Pancreas (tissue), 10 donors: ENCODE measurements around the gene MNT. TPM values are rescaled to one million over a fixed set of nuclear protein-coding genes. Genes with fewer than 3 reads are reported as not detected.
A peak's percentile ranks its signal among the peaks of the same experiment; 100 is the strongest.

Experiments used
- ATAC-seq, 4 donors: fragments of 200-7000 bp; cut with Tn5 transposase; one replicate each; pipeline versions ENCODE4 v1.8.0 to v1.9.1; 2020; ENCODE audit warnings: mild to moderate bottlenecking in 4 of 4, moderate library complexity in 4 of 4
- DNase-seq, 6 donors: peaks; one replicate each; pipeline ENCODE4 v3.0.0-alpha.2; 2020
- FAIRE-seq: peaks from 2 replicates; lab custom pipeline; 2012; peaks lifted over from hg19 to GRCh38; lab: Jason Lieb, UNC
- H3K27ac ChIP-seq, 4 donors: fragments of 200-600 bp; sonication (generic); 1 replicate in 3 of 4; 2 replicates in 1 of 4; pipeline versions ENCODE4 v1.5.0 to v1.8.0; 2020
- H3K27me3 ChIP-seq, 4 donors: fragments of 200-600 bp; one replicate each; pipeline ENCODE4 v1.8.0; 2021
- H3K36me3 ChIP-seq, 3 donors: fragments of 200-600 bp; sonication (generic) in 1 of 3; one replicate each; pipeline versions ENCODE4 v1.5.0 to v1.8.0; 2020 to 2021
- H3K4me1 ChIP-seq, 3 donors: fragments of 200-600 bp; one replicate each; pipeline ENCODE4 v1.8.0; 2021
- H3K4me3 ChIP-seq, 4 donors: fragments of 200-600 bp; sonication (generic) in 2 of 4; one replicate each; pipeline versions ENCODE4 v1.5.0 to v1.8.0; 2020 to 2021
- H3K9me3 ChIP-seq, 4 donors: fragments of 200-600 bp; one replicate each; pipeline ENCODE4 v1.8.0; 2021
- CTCF ChIP-seq, 4 donors: fragments of 200-600 bp; sonication (generic) in 3 of 4; IDR thresholded peaks; one replicate each; pipeline versions ENCODE4 v1.5.0 to v1.8.0; 2021; ENCODE audit warnings: antibody characterized with exemption in 4 of 4
- WGBS, 2 donors: extraction: QIAGEN DNeasy Blood & Tissue Kit; methylation state at CpG; one replicate each; pipeline ENCODE4 v1.1.7; 2013; 5-methylcytosine and 5-hydroxymethylcytosine counted together
- intact Hi-C, 3 donors: fragments of 100-400 bp; cut with DNase I; formaldehyde crosslinking; loops; one replicate each; pipeline versions ENCODE4 v1.11.1 to v1.14.2; 2022
- polyA plus RNA-seq, 2 donors: library from polyadenylated mRNA; stranded (reverse); fragments of 200-250 nt; gene quantifications; one replicate each; pipeline ENCODE4 v1.2.3, GENCODE V29; 2013
- total RNA-seq, 6 donors: library from RNA; stranded (reverse); fragmentation: NEBNext Ultra II Directional in 4 of 6; extraction: Animal tissue kit (Norgen Biotek cat#: 25700) in 4 of 6; gene quantifications; one replicate each; pipeline versions ENCODE4 v1.2.1 to v1.2.4, GENCODE V29; 2021 to 2023
- donor health status: healthy with polysubstance abuse.
- donor health status: DM: no; HTN: no; CAD: no; lungs with moderate emphysema.
- donor health status: DM: no; HTN: no; CAD: no.
- donor health status: control.
- donor health status: control.
- donor health status: Bipolar disorder and iron deficiency.
- donor health status: DM: yes; HTN: yes; CAD: no.
- donor health status: DM: no; HTN: no; CAD: no.
- donor health status: DM: no; HTN: no; CAD: no.
- donor health status: DM: yes; HTN: yes; CAD: no.

MNT gene
- total and polyA plus RNA-seq, 8 donors = 8.7 to 15.8 (median 10.3) TPM

- FAIRE-seq = no peak
Observed at GRCh38 chr17:2436316-2436905, 35.6 kb upstream of the MNT start.

GRCh38 chr17:2435862-2436261 is 35.0 kb upstream of the MNT start:
- WGBS, 2 donors = 35 to 43% methylated on average over 9 of the region's 9 CpGs
- H3K9me3 ChIP-seq = no peaks in the 10 kb centered on the region
- H3K27me3 ChIP-seq = no peaks in the 10 kb centered on the region
- H3K27ac ChIP-seq = peak overlapping the region; percentile 24 to 81 (median 62)
- intact Hi-C loops = no loop called here
- no peak for TF ChIP-seq CTCF (IDR thresholded peaks at IDR 0.05)
- peaks cover 0 to 12% (median 4%) of the 10 kb centered on the region in 3 donors for H3K36me3 ChIP-seq
- FAIRE-seq (no peak), DNase-seq (peak in 4 of 6 donors; percentile 57 to 82 (median 60)), ATAC-seq (peak; percentile 81 to 87 (median 84))
- peaks cover 0 to 10% (median 0%) of the 10 kb centered on the region in 3 donors for H3K4me1 ChIP-seq
- no peak overlapping the region for H3K4me3 ChIP-seq

More at GRCh38 chr17:2436316-2436905, 35.6 kb upstream of the MNT start:
- Histone ChIP-seq H3K9me3 (no peaks in the 10 kb centered on the region), H3K4me1 (peaks cover 0 to 10% (median 0%) of the 10 kb centered on the region in 3 donors), H3K36me3 (peaks cover 0 to 12% (median 8%) of the 10 kb centered on the region in 3 donors), H3K27me3 (no peaks in the 10 kb centered on the region), H3K27ac (peak overlapping the region; percentile 24 to 81 (median 62)), H3K4me3 (no peak overlapping the region)
- WGBS, 2 donors = 35 to 36% methylated on average over 5 of the region's 5 CpGs
- intact Hi-C loops = no loop called here
- DNase-seq (peak in 3 of 6 donors; percentile 43 to 79 (median 55)), ATAC-seq (peak; percentile 70 to 79 (median 76))
- TF ChIP-seq CTCF (IDR thresholded peaks at IDR 0.05) = no peak

GRCh38 chr17:2435181-2435741 is 34.4 kb upstream of the MNT start:
- Histone ChIP-seq H3K36me3 (peaks cover 0 to 12% (median 4%) of the 10 kb centered on the region in 3 donors), H3K4me1 (peaks cover 0 to 10% (median 0%) of the 10 kb centered on the region in 3 donors), H3K27ac (peak overlapping the region in 2 of 4 donors; percentile 67 to 81), H3K4me3 (no peak overlapping the region), H3K9me3 (no peaks in the 10 kb centered on the region), H3K27me3 (no peaks in the 10 kb centered on the region)
- intact Hi-C loops = no loop called here
- DNase-seq = no peak
- FAIRE-seq = no peak
- ATAC-seq = peak; percentile 3 to 53 (median 30)
- WGBS, 2 donors = 44 to 47% methylated on average over 9 of the region's 9 CpGs
- no peak for TF ChIP-seq CTCF (IDR thresholded peaks at IDR 0.05)

GRCh38 chr17:2433696-2434095 is 32.8 kb upstream of the MNT start:
- no peak overlapping the region for H3K4me3 ChIP-seq
- no peaks in the 10 kb centered on the region for H3K9me3 ChIP-seq
- FAIRE-seq (no peak), DNase-seq (no peak), ATAC-seq (no peak)
- TF ChIP-seq CTCF (IDR thresholded peaks at IDR 0.05) = no peak
- H3K36me3 ChIP-seq = peaks cover 0 to 12% (median 4%) of the 10 kb centered on the region in 3 donors
- H3K27ac ChIP-seq = no peak overlapping the region
- intact Hi-C loops = no loop called here
- H3K27me3 ChIP-seq = no peaks in the 10 kb centered on the region
- peaks cover 0 to 10% (median 0%) of the 10 kb centered on the region in 3 donors for H3K4me1 ChIP-seq
- 81 to 92% methylated on average over 11 of the region's 11 CpGs for WGBS, 2 donors

GRCh38 chr17:2427910-2428309 is 27.1 kb upstream of the MNT start:
- H3K27me3 ChIP-seq = no peaks in the 10 kb centered on the region
- ATAC-seq (no peak), FAIRE-seq (no peak), DNase-seq (no peak)
- H3K4me3 ChIP-seq = no peak overlapping the region
- no peaks in the 10 kb centered on the region for H3K36me3 ChIP-seq
- WGBS, 2 donors = 98 to 100% methylated on average over 1 of the region's 1 CpG
- no peaks in the 10 kb centered on the region for H3K9me3 ChIP-seq
- peaks cover 0 to 4% (median 3%) of the 10 kb centered on the region in 3 donors for H3K4me1 ChIP-seq
- intact Hi-C loops = loop anchor here in 1 of 3 donors (10.0 kb wide), 1 partner anchor 53 kb away; no protein-coding TSS in a partner anchor
- no peak overlapping the region for H3K27ac ChIP-seq
- no peak for TF ChIP-seq CTCF (IDR thresholded peaks at IDR 0.05)
